SK-N-SH (cell line): ENCODE data around the gene BCAP31. TPM values are rescaled to one million over a fixed set of nuclear protein-coding genes. Genes with fewer than 3 reads are reported as not detected.

Source experiments
- CTCF ChIA-PET: fragments of 300-600, 350-600 bp; formaldehyde crosslinking; extraction: SDS; loops from one replicate; lab custom pipeline; 2021; lab: Yijun Ruan, JAX
- POLR2A ChIA-PET: fragments of 350-600 bp; sonication (Branson Sonifier 250); formaldehyde crosslinking; extraction: SDS; loops from one replicate; lab custom pipeline; 2020; ENCODE audit warnings: antibody characterized with exemption, inconsistent platforms; lab: Yijun Ruan, JAX
- DNase-seq: peaks from one replicate; pipeline ENCODE4 v3.0.0; 2012
- H2AFZ ChIP-seq: fragments of 200-600 bp; sonication (generic); 2 replicates; pipeline ENCODE4 v1.8.1; 2016; ENCODE audit warnings: antibody characterized with exemption, mild to moderate bottlenecking, low read depth
- H3F3A ChIP-seq: fragments of 200-600 bp; sonication (generic); replicated peaks from 2 replicates; pipeline ENCODE3; 2016; ENCODE audit warnings: antibody characterized with exemption, mild to moderate bottlenecking; ENCODE audit not compliant: insufficient read depth
- H3K27ac ChIP-seq, 2 experiments: fragments of 200-500 bp in 1 of 2; fragments of 200-600 bp in 1 of 2; sonication (Bioruptor generic) in 1 of 2; sonication (generic), shearing (Covaris generic) in 1 of 2; 2 replicates each; pipeline versions ENCODE4 v1.5.1 to v1.6.1; 2014 to 2016; ENCODE audit warnings: low read depth in 2 of 2, inconsistent platforms in 1 of 2, low read length in 1 of 2, mild to moderate bottlenecking in 1 of 2, mixed read lengths in 1 of 2
- H3K27me3 ChIP-seq: fragments of 200-600 bp; sonication (generic), shearing (Covaris generic); 2 replicates; pipeline ENCODE4 v1.6.1; 2016; ENCODE audit warnings: mixed run types; ENCODE audit not compliant: insufficient read depth
- H3K36me3 ChIP-seq, 2 experiments: fragments of 200-500 bp in 1 of 2; fragments of 200-600 bp in 1 of 2; sonication (Bioruptor generic) in 1 of 2; sonication (generic) in 1 of 2; replicated peaks in 1 of 2; 2 replicates each; pipeline versions ENCODE3 to v1.5.1; 2014 to 2016; ENCODE audit warnings: low read length in 1 of 2, mild to moderate bottlenecking in 1 of 2; ENCODE audit not compliant: insufficient read depth in 2 of 2, control insufficient read depth in 1 of 2
- H3K4me1 ChIP-seq, 2 experiments: fragments of 200-500 bp in 1 of 2; fragments of 200-600 bp in 1 of 2; sonication (Bioruptor generic) in 1 of 2; sonication (generic), shearing (Covaris generic) in 1 of 2; 2 replicates each; pipeline versions ENCODE4 v1.5.1 to v1.6.1; 2014 to 2016; ENCODE audit warnings: low read depth in 1 of 2, low read length in 1 of 2, mixed run types in 1 of 2; ENCODE audit not compliant: insufficient read depth in 2 of 2, control insufficient read depth in 1 of 2
- H3K4me2 ChIP-seq: fragments of 200-600 bp; sonication (generic), shearing (Covaris generic); 2 replicates; pipeline ENCODE4 v1.6.1; 2017; ENCODE audit warnings: mixed run types
- H3K4me3 ChIP-seq, 2 experiments: fragments of 200-500 bp in 1 of 2; fragments of 200-600 bp in 1 of 2; sonication (Bioruptor generic) in 1 of 2; sonication (generic), shearing (Covaris generic) in 1 of 2; 2 replicates each; pipeline versions ENCODE4 v1.5.1 to v1.8.1; 2014 to 2016; ENCODE audit warnings: low read depth in 2 of 2, inconsistent platforms in 1 of 2, low read length in 1 of 2, mild to moderate bottlenecking in 1 of 2, mixed read lengths in 1 of 2, moderate library complexity in 1 of 2
- H3K79me2 ChIP-seq: fragments of 200-600 bp; sonication (generic); 2 replicates; pipeline ENCODE4 v1.8.1; 2017; ENCODE audit warnings: mild to moderate bottlenecking; ENCODE audit not compliant: insufficient read depth
- H3K9ac ChIP-seq: fragments of 200-600 bp; sonication (generic); 2 replicates; pipeline ENCODE4 v1.6.1; 2017; ENCODE audit warnings: mixed run types
- H3K9me2 ChIP-seq: fragments of 200-600 bp; sonication (generic); 2 replicates; pipeline ENCODE4 v1.6.1; 2017; ENCODE audit warnings: mixed run types
- H3K9me3 ChIP-seq: fragments of 200-600 bp; sonication (generic); 2 replicates; pipeline ENCODE4 v1.6.1; 2017; ENCODE audit warnings: mixed run types, mild to moderate bottlenecking, moderate library complexity
- H4K20me1 ChIP-seq: fragments of 200-600 bp; sonication (generic); 2 replicates; pipeline ENCODE4 v1.6.1; 2017; ENCODE audit warnings: mild to moderate bottlenecking, mixed run types; ENCODE audit not compliant: insufficient read depth
- CHD2 ChIP-seq: fragments of 150-350 bp; IDR thresholded peaks from 2 replicates; pipeline ENCODE4 v1.6.1; 2018; ENCODE audit warnings: low read length; ENCODE audit not compliant: partially characterized antibody
- ELF1 ChIP-seq: IDR thresholded peaks from 2 replicates; pipeline ENCODE4 v1.4.0; 2012
- EP300 ChIP-seq, 2 experiments: IDR thresholded peaks; 2 replicates each; pipeline versions ENCODE4 v1.4.0 to v1.6.1; 2012; ENCODE audit warnings: borderline replicate concordance in 1 of 2, low read depth in 1 of 2, low read length in 1 of 2
- FOXM1 ChIP-seq: IDR thresholded peaks from 2 replicates; pipeline ENCODE4 v1.4.0; 2012; ENCODE audit warnings: low read depth, mild to moderate bottlenecking
- GABPA ChIP-seq: IDR thresholded peaks from 2 replicates; pipeline ENCODE4 v1.4.0; 2012; ENCODE audit warnings: low read depth, mild to moderate bottlenecking
- GATA2 ChIP-seq: sonication (generic); formaldehyde crosslinking; IDR thresholded peaks from 2 replicates; pipeline ENCODE4 v1.5.0; 2020; ENCODE audit warnings: mild to moderate bottlenecking, missing genetic modification reagents
- JUND ChIP-seq: IDR thresholded peaks from 2 replicates; pipeline ENCODE4 v1.4.0; 2012
- MXI1 ChIP-seq: IDR thresholded peaks from 2 replicates; pipeline ENCODE4 v1.6.1; 2012; ENCODE audit warnings: mild to moderate bottlenecking, low read depth, low read length, improper control_type of control experiment
- NRF1 ChIP-seq: IDR thresholded peaks from 2 replicates; pipeline ENCODE4 v1.6.1; 2012; ENCODE audit warnings: low read depth, mild to moderate bottlenecking, low read length
- REST ChIP-seq: IDR thresholded peaks from 2 replicates; pipeline ENCODE4 v1.6.1; 2012; ENCODE audit warnings: mild to moderate bottlenecking, low read depth, low read length, moderate library complexity
- RFX5 ChIP-seq: IDR thresholded peaks from 2 replicates; pipeline ENCODE4 v1.6.1; 2012; ENCODE audit warnings: mild to moderate bottlenecking, improper control_type of control experiment, low read length
- TAF1 ChIP-seq: IDR thresholded peaks from 2 replicates; pipeline ENCODE4 v1.6.1; 2012; ENCODE audit warnings: low read depth, mild to moderate bottlenecking, low read length, moderate library complexity, borderline replicate concordance
- TEAD4 ChIP-seq: IDR thresholded peaks from 2 replicates; pipeline ENCODE4 v1.4.0; 2012; ENCODE audit warnings: mild to moderate bottlenecking, borderline replicate concordance; ENCODE audit not compliant: insufficient read depth
- YY1 ChIP-seq: IDR thresholded peaks from 2 replicates; pipeline ENCODE4 v1.4.0; 2012; ENCODE audit warnings: low read depth, mild to moderate bottlenecking
- WGBS: methylation state at CpG from one replicate; pipeline ENCODE4 v1.1.6; 2017; ENCODE audit warnings: low lambda C conversion rate; 5-methylcytosine and 5-hydroxymethylcytosine counted together
- polyA plus RNA-seq, 3 experiments: library from polyadenylated mRNA; depleted of rRNA; stranded (reverse); fragments of >200 nt; gene quantifications; 2 replicates each; pipeline ENCODE4 v1.2.3, GENCODE V29; 2012
- TF ChIP-seq, protein P1 (sequence below): IDR thresholded peaks from 2 replicates; pipeline ENCODE4 v1.4.0; 2012; ENCODE audit warnings: low read depth, borderline replicate concordance
- TF ChIP-seq, protein P2 (sequence below): fragments of 200-600 bp; sonication (generic); IDR thresholded peaks from 2 replicates; pipeline ENCODE4 v1.6.1; 2017; ENCODE audit warnings: antibody characterized with exemption, mild to moderate bottlenecking, moderate library complexity

BCAP31 gene
- polyA plus RNA-seq, 1 of the 3 experiments (the other 2 are of a cell fraction), result 173 TPM

DNA sequence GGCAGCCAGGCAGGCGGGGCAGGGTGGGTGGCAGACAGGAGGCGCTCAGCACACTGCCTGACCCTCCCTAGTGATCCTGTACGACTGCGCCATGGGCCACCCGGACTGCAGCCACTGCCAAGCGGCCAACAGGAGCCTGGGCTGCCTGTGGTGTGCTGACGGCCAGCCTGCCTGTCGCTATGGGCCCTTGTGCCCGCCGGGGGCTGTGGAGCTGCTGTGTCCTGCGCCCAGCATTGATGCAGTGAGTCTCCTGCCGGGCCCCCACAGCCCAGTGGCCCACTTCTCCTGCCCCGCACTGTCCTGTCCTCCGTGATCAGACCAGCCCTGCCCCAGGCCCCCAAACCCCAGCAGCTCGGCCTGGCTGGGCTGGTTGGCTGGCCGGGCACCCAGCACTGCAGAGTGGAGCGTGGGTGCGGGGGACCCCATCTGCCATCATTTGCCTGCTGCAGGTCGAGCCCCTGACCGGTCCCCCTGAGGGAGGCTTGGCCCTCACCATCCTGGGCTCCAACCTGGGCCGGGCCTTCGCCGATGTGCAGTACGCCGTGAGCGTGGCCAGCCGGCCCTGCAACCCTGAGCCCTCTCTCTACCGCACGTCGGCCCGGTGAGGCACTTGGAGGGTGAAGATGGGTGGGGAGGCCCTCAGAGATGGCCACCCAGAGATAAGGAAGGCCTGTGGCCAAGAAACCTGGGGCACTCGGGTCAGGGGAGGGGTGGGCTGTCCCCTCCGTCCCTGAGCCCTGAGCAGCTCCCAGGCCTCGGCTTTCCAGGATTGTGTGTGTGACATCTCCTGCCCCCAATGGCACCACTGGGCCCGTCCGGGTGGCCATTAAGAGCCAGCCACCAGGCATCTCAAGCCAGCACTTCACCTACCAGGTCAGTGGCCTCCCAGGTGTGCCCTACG lies 47.5 kb upstream of the BCAP31 start (continued):
- TF ChIP-seq, protein P1, sequence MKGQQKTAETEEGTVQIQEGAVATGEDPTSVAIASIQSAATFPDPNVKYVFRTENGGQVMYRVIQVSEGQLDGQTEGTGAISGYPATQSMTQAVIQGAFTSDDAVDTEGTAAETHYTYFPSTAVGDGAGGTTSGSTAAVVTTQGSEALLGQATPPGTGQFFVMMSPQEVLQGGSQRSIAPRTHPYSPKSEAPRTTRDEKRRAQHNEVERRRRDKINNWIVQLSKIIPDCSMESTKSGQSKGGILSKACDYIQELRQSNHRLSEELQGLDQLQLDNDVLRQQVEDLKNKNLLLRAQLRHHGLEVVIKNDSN, result no peak
- no peak for TF ChIP-seq ELF1
- no peak for TF ChIP-seq GABPA

DNA sequence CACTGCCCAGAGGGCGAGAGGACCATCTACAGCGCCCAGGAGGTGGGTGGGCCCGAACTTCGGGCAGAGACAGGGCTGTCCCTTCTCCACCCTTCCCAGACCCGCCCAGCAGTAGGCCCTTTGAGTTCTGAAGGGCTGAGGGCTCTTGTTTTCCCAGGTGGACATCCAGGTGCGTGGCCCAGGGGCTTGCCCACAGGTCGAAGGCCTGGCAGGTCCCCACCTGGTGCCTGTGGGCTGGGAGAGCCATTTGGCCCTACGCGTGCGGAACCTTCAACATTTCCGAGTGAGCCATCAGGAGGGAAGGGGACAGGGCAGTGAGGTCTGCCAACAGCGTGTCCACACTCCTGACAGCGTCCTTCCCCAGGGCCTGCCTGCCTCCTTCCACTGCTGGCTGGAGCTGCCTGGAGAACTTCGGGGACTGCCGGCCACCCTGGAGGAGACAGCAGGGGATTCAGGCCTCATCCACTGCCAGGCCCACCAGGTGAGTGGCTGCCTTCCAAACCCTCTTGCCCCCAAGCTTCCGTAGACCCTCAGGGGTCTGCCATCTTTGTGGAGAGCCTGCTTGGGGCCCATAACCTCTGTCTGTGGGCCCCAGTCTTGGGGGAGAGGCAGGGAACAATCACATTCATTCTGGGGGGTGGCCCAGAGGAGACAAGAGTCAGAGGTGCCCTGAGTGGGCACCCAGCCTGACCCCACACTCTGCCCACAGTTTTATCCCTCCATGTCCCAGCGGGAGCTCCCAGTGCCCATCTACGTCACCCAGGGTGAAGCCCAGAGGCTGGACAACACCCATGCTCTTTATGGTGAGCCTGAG lies 46.6 kb upstream of the BCAP31 start:
- Histone ChIP-seq H3K4me1 (peaks cover 0 to 9% of the 10 kb centered on the region in 2 experiments; a peak in 1 of 4 replicates), H3K27ac (no peak overlapping the region), H3K4me2 (no peak overlapping the region), H3K4me3 (no peak overlapping the region), H4K20me1 (0 out of 2 replicates have a peak, but pooled peaks cover 6% of the 10 kb centered on the region), H3K27me3 (no peaks in the 10 kb centered on the region), H2AFZ (no peak overlapping the region), H3K79me2 (no peaks in the 10 kb centered on the region), H3K36me3 (peaks cover 0 to 4% of the 10 kb centered on the region in 2 experiments), H3K9me3 (no peaks in the 10 kb centered on the region), H3F3A (no peaks in the 10 kb centered on the region), H3K9me2 (no peaks in the 10 kb centered on the region), H3K9ac (no peak overlapping the region)
- ChIA-PET POLR2A (no interaction called here), CTCF (no interaction called here)
- TF ChIP-seq JUND (no peak), TEAD4 (no peak)
- peak; percentile 34 for DNase-seq
- 28% methylated on average over 10 of the region's 18 CpGs for whole genome bisulfite sequencing

- Histone ChIP-seq H3K27me3 (no peaks in the 10 kb centered on the region), H2AFZ (no peak overlapping the region), H3K9me3 (no peaks in the 10 kb centered on the region), H3K4me1 (peaks cover 0 to 17% of the 10 kb centered on the region in 2 experiments; a peak in 1 of 4 replicates)
- peak; percentile 29 for DNase-seq
- 63% methylated on average over 12 of the region's 25 CpGs for WGBS
- TF ChIP-seq, protein P2, sequence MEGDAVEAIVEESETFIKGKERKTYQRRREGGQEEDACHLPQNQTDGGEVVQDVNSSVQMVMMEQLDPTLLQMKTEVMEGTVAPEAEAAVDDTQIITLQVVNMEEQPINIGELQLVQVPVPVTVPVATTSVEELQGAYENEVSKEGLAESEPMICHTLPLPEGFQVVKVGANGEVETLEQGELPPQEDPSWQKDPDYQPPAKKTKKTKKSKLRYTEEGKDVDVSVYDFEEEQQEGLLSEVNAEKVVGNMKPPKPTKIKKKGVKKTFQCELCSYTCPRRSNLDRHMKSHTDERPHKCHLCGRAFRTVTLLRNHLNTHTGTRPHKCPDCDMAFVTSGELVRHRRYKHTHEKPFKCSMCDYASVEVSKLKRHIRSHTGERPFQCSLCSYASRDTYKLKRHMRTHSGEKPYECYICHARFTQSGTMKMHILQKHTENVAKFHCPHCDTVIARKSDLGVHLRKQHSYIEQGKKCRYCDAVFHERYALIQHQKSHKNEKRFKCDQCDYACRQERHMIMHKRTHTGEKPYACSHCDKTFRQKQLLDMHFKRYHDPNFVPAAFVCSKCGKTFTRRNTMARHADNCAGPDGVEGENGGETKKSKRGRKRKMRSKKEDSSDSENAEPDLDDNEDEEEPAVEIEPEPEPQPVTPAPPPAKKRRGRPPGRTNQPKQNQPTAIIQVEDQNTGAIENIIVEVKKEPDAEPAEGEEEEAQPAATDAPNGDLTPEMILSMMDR, result no peak
- no peak for TF ChIP-seq RFX5
- TF ChIP-seq TAF1, result no peak
- no peak for TF ChIP-seq NRF1
- TF ChIP-seq GATA2 (CRISPR knock-in tag), result no peak
- TF ChIP-seq CHD2, result no peak
- no peak for TF ChIP-seq REST
- TF ChIP-seq FOXM1, result no peak
- TF ChIP-seq TEAD4, result no peak
- no peak for TF ChIP-seq MXI1
- no peak for TF ChIP-seq YY1
- TF ChIP-seq EP300 (IDR thresholded peaks at IDR 0.05; ENCODE audit: borderline replicate concordance in 1 of 2, low read depth in 1 of 2, low read length in 1 of 2), result no peak
- TF ChIP-seq, all 33 proteins: peak for 0
- H3K4me2 ChIP-seq, result no peak overlapping the region
- CTCF ChIA-PET, result no interaction called here
- H3F3A ChIP-seq, result no peaks in the 10 kb centered on the region
- H3K4me3 ChIP-seq, result no peak overlapping the region
- H4K20me1 ChIP-seq, result 0 out of 2 replicates have a peak, but pooled peaks cover 6% of the 10 kb centered on the region
- H3K79me2 ChIP-seq, result peaks cover 6% of the 10 kb centered on the region; the same call in 1 of the 2 replicates
- H3K9ac ChIP-seq, result no peak overlapping the region
- H3K27ac ChIP-seq, result no peak overlapping the region
- no peaks in the 10 kb centered on the region for H3K9me2 ChIP-seq
- peaks cover 0 to 4% of the 10 kb centered on the region in 2 experiments for H3K36me3 ChIP-seq
- POLR2A ChIA-PET, result no interaction called here
These were observed 45.8 kb upstream of the BCAP31 start for GRCh38 chrX:153769865-153770600.
